ENCODE results near the gene APOL6. TPM values are rescaled to one million over a fixed set of nuclear protein-coding genes. Genes with fewer than 3 reads are reported as not detected.
A peak's percentile ranks its signal among the peaks of the same experiment; 100 is the strongest.

APOL6 gene
- total RNA-seq, 1 experiment from 2014 or later: 0.03 TPM

- DNase-seq: peak; percentile 22
- H3K4me3 ChIP-seq (ENCODE audit: insufficient read depth, low read depth, low read length): no peak overlapping the region
- no peaks in the 10 kb centered on the region for H3K27me3 ChIP-seq (ENCODE audit: control insufficient read depth, insufficient read depth, low read length)
- H3K36me3 ChIP-seq (replicated peaks; ENCODE audit: control insufficient read depth, insufficient read depth, low read length): no peaks in the 10 kb centered on the region
Measured at GRCh38 chr22:35638410-35638809, 9.8 kb upstream of the APOL6 start.

GRCh38 chr22:35641494-35642120 is 6.6 kb upstream of the APOL6 start:
- H3K27me3 ChIP-seq (ENCODE audit: control insufficient read depth, insufficient read depth, low read length): no peaks in the 10 kb centered on the region
- no peak overlapping the region for H3K4me3 ChIP-seq (ENCODE audit: insufficient read depth, low read depth, low read length)
- no peak for DNase-seq
- no peaks in the 10 kb centered on the region for H3K36me3 ChIP-seq (replicated peaks; ENCODE audit: control insufficient read depth, insufficient read depth, low read length)

GRCh38 chr22:35642305-35642741 is 5.9 kb upstream of the APOL6 start:
- DNase-seq: peak; percentile 30
- Histone ChIP-seq H3K4me3 (ENCODE audit: insufficient read depth, low read depth, low read length) (no peak overlapping the region), H3K36me3 (replicated peaks; ENCODE audit: control insufficient read depth, insufficient read depth, low read length) (no peaks in the 10 kb centered on the region), H3K27me3 (ENCODE audit: control insufficient read depth, insufficient read depth, low read length) (no peaks in the 10 kb centered on the region)

- H3K27me3 ChIP-seq (ENCODE audit: control insufficient read depth, insufficient read depth, low read length): no peaks in the 10 kb centered on the region
- no peak overlapping the region for H3K4me3 ChIP-seq (ENCODE audit: insufficient read depth, low read depth, low read length)
- H3K36me3 ChIP-seq (replicated peaks; ENCODE audit: control insufficient read depth, insufficient read depth, low read length): no peaks in the 10 kb centered on the region
- no peak for DNase-seq
Measured at GRCh38 chr22:35643991-35644390, 4.3 kb upstream of the APOL6 start.

GRCh38 chr22:35645646-35646045 is 2.6 kb upstream of the APOL6 start:
- Histone ChIP-seq H3K4me3 (ENCODE audit: insufficient read depth, low read depth, low read length) (no peak overlapping the region), H3K27me3 (ENCODE audit: control insufficient read depth, insufficient read depth, low read length) (no peaks in the 10 kb centered on the region), H3K36me3 (replicated peaks; ENCODE audit: control insufficient read depth, insufficient read depth, low read length) (no peaks in the 10 kb centered on the region)
- DNase-seq: no peak

GRCh38 chr22:35649026-35649553 is 844 bp downstream of the APOL6 start:
- no peaks in the 10 kb centered on the region for H3K36me3 ChIP-seq (replicated peaks; ENCODE audit: control insufficient read depth, insufficient read depth, low read length)
- H3K4me3 ChIP-seq (ENCODE audit: insufficient read depth, low read depth, low read length): no peak overlapping the region
- no peak for DNase-seq
- H3K27me3 ChIP-seq (ENCODE audit: control insufficient read depth, insufficient read depth, low read length): no peaks in the 10 kb centered on the region

- Histone ChIP-seq H3K4me3 (ENCODE audit: insufficient read depth, low read depth, low read length) (no peak overlapping the region), H3K36me3 (replicated peaks; ENCODE audit: control insufficient read depth, insufficient read depth, low read length) (no peaks in the 10 kb centered on the region), H3K27me3 (ENCODE audit: control insufficient read depth, insufficient read depth, low read length) (no peaks in the 10 kb centered on the region)
- DNase-seq: no peak
Measured at GRCh38 chr22:35649636-35650250, 1.5 kb downstream of the APOL6 start.

GRCh38 chr22:35651085-35651484 is 2.8 kb downstream of the APOL6 start:
- no peak for DNase-seq
- Histone ChIP-seq H3K4me3 (ENCODE audit: insufficient read depth, low read depth, low read length) (no peak overlapping the region), H3K36me3 (replicated peaks; ENCODE audit: control insufficient read depth, insufficient read depth, low read length) (no peaks in the 10 kb centered on the region), H3K27me3 (ENCODE audit: control insufficient read depth, insufficient read depth, low read length) (no peaks in the 10 kb centered on the region)

GRCh38 chr22:35653824-35654223 is 5.6 kb downstream of the APOL6 start:
- no peak for DNase-seq
- no peaks in the 10 kb centered on the region for H3K36me3 ChIP-seq (replicated peaks; ENCODE audit: control insufficient read depth, insufficient read depth, low read length)
- H3K27me3 ChIP-seq (ENCODE audit: control insufficient read depth, insufficient read depth, low read length): no peaks in the 10 kb centered on the region
- no peak overlapping the region for H3K4me3 ChIP-seq (ENCODE audit: insufficient read depth, low read depth, low read length)

GRCh38 chr22:35656284-35656752 is 8.1 kb downstream of the APOL6 start:
- DNase-seq: no peak
- Histone ChIP-seq H3K36me3 (replicated peaks; ENCODE audit: control insufficient read depth, insufficient read depth, low read length) (no peaks in the 10 kb centered on the region), H3K4me3 (ENCODE audit: insufficient read depth, low read depth, low read length) (no peak overlapping the region), H3K27me3 (ENCODE audit: control insufficient read depth, insufficient read depth, low read length) (no peaks in the 10 kb centered on the region)

- H3K27me3 ChIP-seq (ENCODE audit: control insufficient read depth, insufficient read depth, low read length): no peaks in the 10 kb centered on the region
- DNase-seq: no peak
- no peak overlapping the region for H3K4me3 ChIP-seq (ENCODE audit: insufficient read depth, low read depth, low read length)
- H3K36me3 ChIP-seq (replicated peaks; ENCODE audit: control insufficient read depth, insufficient read depth, low read length): no peaks in the 10 kb centered on the region
Measured at GRCh38 chr22:35657571-35658312, 9.5 kb downstream of the APOL6 start.

GRCh38 chr22:35660291-35661127 is 12.3 kb downstream of the APOL6 start:
- DNase-seq: no peak
- H3K36me3 ChIP-seq (replicated peaks; ENCODE audit: control insufficient read depth, insufficient read depth, low read length): no peaks in the 10 kb centered on the region
- no peak overlapping the region for H3K4me3 ChIP-seq (ENCODE audit: insufficient read depth, low read depth, low read length)
- H3K27me3 ChIP-seq (ENCODE audit: control insufficient read depth, insufficient read depth, low read length): no peaks in the 10 kb centered on the region

GRCh38 chr22:35661464-35661863 is 13.2 kb downstream of the APOL6 start:
- Histone ChIP-seq H3K4me3 (ENCODE audit: insufficient read depth, low read depth, low read length) (no peak overlapping the region), H3K36me3 (replicated peaks; ENCODE audit: control insufficient read depth, insufficient read depth, low read length) (no peaks in the 10 kb centered on the region), H3K27me3 (ENCODE audit: control insufficient read depth, insufficient read depth, low read length) (no peaks in the 10 kb centered on the region)
- no peak for DNase-seq

- Histone ChIP-seq H3K4me3 (ENCODE audit: insufficient read depth, low read depth, low read length) (no peak overlapping the region), H3K27me3 (ENCODE audit: control insufficient read depth, insufficient read depth, low read length) (no peaks in the 10 kb centered on the region), H3K36me3 (replicated peaks; ENCODE audit: control insufficient read depth, insufficient read depth, low read length) (no peaks in the 10 kb centered on the region)
- DNase-seq: no peak
Measured at GRCh38 chr22:35662914-35663313, 14.7 kb downstream of the APOL6 start.

Measured in H7 (cell line).